Measurements from ENCODE around the gene NME3. TPM values are rescaled to one million over a fixed set of nuclear protein-coding genes. Genes with fewer than 3 reads are reported as not detected.

NME3 gene
- total RNA-seq, 2 donors from 2014 or later, result 30.9 to 55.6 TPM

DNA sequence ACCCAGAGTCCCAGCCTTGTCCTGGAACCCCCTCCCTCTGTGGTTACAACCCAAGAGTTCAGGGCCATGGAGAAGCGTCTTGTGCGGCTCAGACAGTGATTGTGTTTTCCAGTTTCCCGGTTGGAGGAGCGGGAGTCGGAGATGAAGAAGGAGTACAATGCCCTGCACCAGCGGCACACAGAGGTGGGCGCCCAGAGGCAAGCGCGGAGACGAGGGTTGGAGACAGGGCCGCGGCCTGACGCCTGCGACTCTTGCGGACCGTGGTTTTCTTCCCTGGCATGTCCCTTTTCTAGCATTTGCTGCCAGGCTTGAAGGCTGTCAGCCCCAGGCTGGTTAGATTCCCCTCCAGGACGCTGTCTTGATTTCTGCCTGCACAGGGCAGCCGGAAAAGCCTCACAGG is 42.3 kb downstream of the NME3 start:
- peak overlapping the region in 1 of 2 donors; percentile 77 for H3K27ac Mint-ChIP-seq
- no peaks in the 10 kb centered on the region for H3K9me3 Mint-ChIP-seq
- no peak for ATAC-seq
- no peak for DNase-seq (ENCODE audit: low spot score in 2 of 2)
- H3K36me3 Mint-ChIP-seq, result no peaks in the 10 kb centered on the region

DNA sequence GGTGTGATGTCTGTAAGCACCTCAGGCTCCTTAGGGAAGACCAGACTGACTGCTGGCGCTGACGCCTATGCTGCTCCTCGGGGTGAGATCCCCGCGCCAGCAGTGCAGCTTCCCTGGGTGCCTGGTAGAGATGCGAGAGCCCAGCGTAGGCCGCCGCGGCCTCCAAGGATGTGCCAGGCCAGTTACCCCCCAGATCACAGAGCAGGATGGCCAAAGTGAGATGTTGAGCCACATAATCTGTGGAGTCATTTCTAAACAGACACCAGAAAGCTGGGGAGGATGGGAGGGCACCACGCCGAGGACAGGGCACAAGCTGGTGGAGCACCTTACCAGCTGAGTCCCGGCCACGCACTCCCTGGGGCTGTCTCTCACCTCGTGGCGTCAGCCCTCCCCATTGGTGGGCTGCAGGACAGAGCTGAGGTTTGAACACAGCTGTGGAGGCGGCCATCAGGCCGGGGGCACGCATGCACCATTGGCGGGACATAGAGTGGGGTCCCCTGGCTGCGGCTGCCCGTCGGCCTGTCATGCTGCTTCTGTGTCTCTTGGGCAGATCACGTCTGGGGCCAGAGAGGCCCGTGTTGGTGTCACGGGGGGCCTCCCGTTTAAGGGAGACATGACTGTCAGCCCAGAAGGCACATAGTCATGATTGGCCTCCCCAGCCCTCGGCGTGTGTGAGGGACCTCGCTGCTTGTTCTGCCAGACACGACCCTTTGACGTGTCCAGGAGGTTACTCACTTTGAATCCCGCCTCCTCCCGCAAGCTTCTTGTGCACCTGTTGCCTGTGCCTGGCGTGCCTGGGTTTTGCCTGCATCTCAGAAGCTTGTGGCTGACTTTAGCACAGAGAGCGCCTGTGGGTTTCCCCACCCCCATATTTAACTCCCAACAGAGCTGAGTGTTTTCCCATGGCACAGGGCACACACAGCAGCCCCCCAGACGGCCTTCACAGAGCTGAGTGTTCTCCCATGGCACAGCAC is 43.4 kb downstream of the NME3 start:
- DNase-seq (ENCODE audit: low spot score in 2 of 2), result no peak
- ATAC-seq, result no peak
- Mint-ChIP-seq H3K9me3 (no peaks in the 10 kb centered on the region), H3K27ac (peak overlapping the region; percentile 1 to 60), H3K36me3 (no peaks in the 10 kb centered on the region)

DNA sequence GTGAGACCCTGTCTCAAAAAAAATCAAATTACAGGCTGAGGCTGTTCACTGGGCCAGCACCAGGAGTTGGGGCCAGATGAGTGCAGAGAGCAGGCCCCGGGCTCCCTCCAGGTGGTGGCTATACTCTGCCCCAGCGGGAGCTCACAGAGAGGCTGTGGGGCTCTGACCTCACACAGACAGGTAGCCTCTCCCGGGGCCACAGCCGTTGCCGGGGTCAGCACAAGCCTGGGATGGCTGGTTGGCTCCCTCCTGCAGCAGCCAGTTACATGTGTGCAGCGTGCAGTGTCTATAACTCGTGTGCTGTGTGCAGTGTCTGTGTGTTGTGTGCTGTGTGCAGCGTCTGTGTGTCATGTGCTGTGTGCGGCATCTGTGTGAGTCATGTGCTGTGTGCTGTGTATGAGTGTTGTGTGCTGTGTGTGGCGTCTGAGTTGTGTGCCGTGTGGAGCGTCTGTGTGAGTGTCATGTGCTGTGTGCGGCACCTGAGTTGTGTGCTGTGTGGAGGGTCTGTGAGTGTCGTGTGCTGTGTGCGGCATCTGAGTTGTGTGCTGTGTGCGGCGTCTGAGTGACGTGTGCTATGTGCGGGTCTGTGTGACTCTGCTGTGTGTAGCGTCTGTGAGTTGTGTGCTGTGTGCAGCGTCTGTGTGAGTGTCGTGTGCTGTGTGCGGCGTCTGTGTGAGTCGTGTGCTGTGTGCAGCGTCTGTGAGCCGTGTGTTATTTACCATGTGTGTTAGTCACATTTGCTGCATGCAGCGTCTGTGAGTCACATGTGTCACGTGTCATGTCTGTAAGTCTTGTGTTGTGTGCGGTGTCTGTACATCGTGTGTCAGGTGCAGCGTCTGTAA is 44.5 kb downstream of the NME3 start:
- DNase-seq (ENCODE audit: low spot score in 2 of 2), result no peak
- H3K36me3 Mint-ChIP-seq, result no peaks in the 10 kb centered on the region
- H3K9me3 Mint-ChIP-seq, result no peaks in the 10 kb centered on the region
- no peak for ATAC-seq
- peak overlapping the region in 1 of 2 donors; percentile 1 for H3K27ac Mint-ChIP-seq

DNA sequence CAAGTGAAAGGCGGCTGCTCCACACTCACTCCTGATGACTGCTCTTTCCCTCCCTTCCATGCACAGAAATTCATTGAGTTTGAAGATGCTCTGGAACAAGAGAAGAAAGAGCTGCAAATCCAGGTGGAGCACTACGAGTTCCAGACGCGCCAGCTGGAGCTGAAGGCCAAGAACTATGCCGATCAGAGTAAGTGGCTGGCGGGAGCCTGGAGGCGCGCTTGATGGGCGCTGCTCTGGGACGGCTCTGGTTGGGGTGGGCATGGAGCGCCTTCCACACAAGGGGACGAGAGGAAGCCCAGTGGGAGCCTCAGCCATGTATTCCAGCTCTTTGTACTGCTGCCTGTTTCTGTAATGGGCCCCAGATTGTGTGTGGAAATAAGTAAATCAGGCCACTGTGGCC is 46.9 kb downstream of the NME3 start:
- ATAC-seq, result no peak
- Mint-ChIP-seq H3K9me3 (no peaks in the 10 kb centered on the region), H3K27ac (no peak overlapping the region), H3K36me3 (no peaks in the 10 kb centered on the region)
- DNase-seq (ENCODE audit: low spot score in 2 of 2), result no peak

DNA sequence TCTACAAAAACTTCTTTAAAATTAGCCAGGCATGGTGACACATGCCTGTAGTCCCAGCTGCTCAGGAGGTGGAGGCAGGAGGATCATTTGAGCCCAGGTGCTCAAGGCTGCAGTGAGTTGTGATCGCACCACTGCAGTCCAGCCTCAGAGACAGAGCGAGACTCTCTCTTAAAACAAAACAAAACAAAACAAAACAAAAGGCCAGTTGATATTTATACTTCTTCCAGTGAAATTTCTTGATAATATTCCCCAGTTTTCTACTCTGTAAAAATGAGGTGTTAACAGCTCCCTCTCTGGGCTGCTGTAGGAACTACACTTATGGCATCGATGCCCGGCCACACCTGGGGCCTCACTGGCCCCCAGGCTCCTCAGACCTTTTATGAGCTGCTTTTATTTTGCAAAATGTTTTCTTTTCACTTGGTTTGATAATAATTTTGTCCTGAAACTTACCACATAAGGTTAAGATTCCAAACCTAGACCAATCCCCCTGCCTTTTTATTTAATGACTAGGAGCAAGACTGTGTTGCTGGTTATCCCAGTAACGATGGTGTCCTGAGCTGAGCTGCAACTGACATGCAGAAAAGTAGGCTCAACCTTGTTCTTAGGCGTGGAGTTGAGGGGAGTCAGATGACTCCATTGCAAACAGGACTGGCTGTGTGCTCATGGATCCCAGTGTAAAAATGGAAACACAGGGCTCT is 47.7 kb downstream of the NME3 start:
- no peak overlapping the region for H3K27ac Mint-ChIP-seq
- no peaks in the 10 kb centered on the region for H3K36me3 Mint-ChIP-seq
- ATAC-seq, result peak in 1 of 2 donors; percentile 43
- DNase-seq (ENCODE audit: low spot score in 2 of 2), result peak in 1 of 2 donors; percentile 55
- H3K9me3 Mint-ChIP-seq, result no peaks in the 10 kb centered on the region

DNA sequence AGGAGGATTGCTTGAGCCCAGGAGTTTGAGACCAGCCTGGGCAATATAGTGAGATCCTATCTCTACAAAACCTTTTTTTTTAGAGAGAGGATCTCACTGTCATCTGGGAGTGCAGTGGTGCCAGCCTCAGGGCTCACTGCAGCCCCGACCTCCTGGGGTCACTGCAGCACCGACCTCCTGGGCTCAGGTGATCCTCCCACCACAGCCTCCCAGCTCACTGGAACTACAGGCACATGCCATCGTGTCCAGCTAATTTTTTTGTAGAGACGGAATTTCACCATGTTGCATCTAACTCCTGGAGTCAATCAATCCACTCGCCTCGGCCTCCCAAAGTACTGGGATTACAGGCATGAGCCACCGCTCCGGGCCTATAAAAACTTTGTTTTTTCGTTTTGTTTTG is 50.0 kb downstream of the NME3 start:
- DNase-seq (ENCODE audit: low spot score in 2 of 2) (no peak), ATAC-seq (no peak)
- Mint-ChIP-seq H3K36me3 (no peaks in the 10 kb centered on the region), H3K9me3 (no peaks in the 10 kb centered on the region), H3K27ac (peak overlapping the region in 1 of 2 donors; percentile 5)

Other genes starting within 250 kb of the NME3 start
- 10 to 100 TPM; 10.3 to 17.6 TPM for gene TMEM204, start 237.9 kb downstream of the NME3 start, total RNA-seq
- 10 to 100 TPM; 16.0 to 17.1 TPM for gene IFT140, start 159.5 kb downstream of the NME3 start, total RNA-seq
- gene CRAMP1, start 159.2 kb downstream of the NME3 start, total RNA-seq, result 10 to 100 TPM; 16.5 to 19.5 TPM
- gene JPT2, start 93.3 kb downstream of the NME3 start, total RNA-seq, result 10 to 100 TPM; 66.5 to 74.8 TPM
- gene MAPK8IP3, start 65.3 kb downstream of the NME3 start, total RNA-seq, result 10 to 100 TPM; 76.1 to 83.6 TPM
- gene EME2, start 1.3 kb upstream of the NME3 start, total RNA-seq, result 10 to 100 TPM; 21.9 to 24.0 TPM
- gene MRPS34, start 1.6 kb upstream of the NME3 start, total RNA-seq, result 100 to 1,000 TPM; 106 to 180 TPM
- 10 to 100 TPM; 19.1 to 29.2 TPM for gene SPSB3, start 11.0 kb upstream of the NME3 start, total RNA-seq
- 10 to 100 TPM; 41.0 to 48.3 TPM for gene NUBP2, start 11.4 kb upstream of the NME3 start, total RNA-seq
- not detected for gene IGFALS, start 22.2 kb upstream of the NME3 start, total RNA-seq
- 10 to 100 TPM; 31.7 to 65.6 TPM for gene HAGH, start 55.3 kb upstream of the NME3 start, total RNA-seq
- 10 to 100 TPM; 11.9 to 13.0 TPM for gene FAHD1, start 55.7 kb upstream of the NME3 start, total RNA-seq
- under 1 TPM; 0.43 to 0.45 TPM for gene MEIOB, start 100.6 kb upstream of the NME3 start, total RNA-seq
- gene HS3ST6, start 146.9 kb upstream of the NME3 start, total RNA-seq, result not detected
- 10 to 100 TPM; 17.3 to 41.7 TPM for gene MSRB1, start 171.7 kb upstream of the NME3 start, total RNA-seq
- gene RPL3L, start 183.1 kb upstream of the NME3 start, total RNA-seq, result not detected
- gene NDUFB10, start 188.0 kb upstream of the NME3 start, total RNA-seq, result 10 to 100 TPM; 63.4 to 98.8 TPM
- gene RPS2, start 193.3 kb upstream of the NME3 start, total RNA-seq, result 1,000 to 10,000 TPM; 5,211 to 5,668 TPM
- under 1 TPM in 1 of 2 donors, not detected in 1; 0.41 TPM for gene RNF151, start 195.3 kb upstream of the NME3 start, total RNA-seq
- 10 to 100 TPM; 18.8 to 37.2 TPM for gene TBL3, start 200.5 kb upstream of the NME3 start, total RNA-seq
- not detected for gene NOXO1, start 209.9 kb upstream of the NME3 start, total RNA-seq
- 10 to 100 TPM; 19.1 to 25.0 TPM for gene GFER, start 212.7 kb upstream of the NME3 start, total RNA-seq
- 1 to 10 TPM; 2.0 to 9.0 TPM for gene SYNGR3, start 218.4 kb upstream of the NME3 start, total RNA-seq
- gene ZNF598, start 238.3 kb upstream of the NME3 start, total RNA-seq, result 10 to 100 TPM; 72.2 to 87.9 TPM
- 1 to 10 TPM in 1 of 2 donors, under 1 TPM in 1; 0.61 to 4.6 TPM for gene NPW, start 248.2 kb upstream of the NME3 start, total RNA-seq

Measured in activated naive CD4-positive, alpha-beta T cell treated with anti-CD3 and anti-CD28 coated beads, Interleukin-2, amount 50 U/mL, for 72 hours (primary cell).